Jurkat, Clone E6-1 (cell line): Measurements from ENCODE around the gene SHC2.
"Not testable (repeated sequence)": the region's sequence is repeated elsewhere in the genome, so short reads cannot be mapped to it uniquely, and the experiment has no call there.

ENCODE experiments used
- DNase-seq: peaks from one replicate; pipeline ENCODE4 v3.0.0-alpha.2; 2011; ENCODE audit warnings: low read depth, low spot score
- H3K4me3 ChIP-seq: 2 replicates; pipeline ENCODE4 v1.5.1; 2011; ENCODE audit warnings: mild to moderate bottlenecking, low read length, control low read depth, moderate library complexity

SHC2 gene

GRCh38 chr19:455031-455705 lies 5.7 kb downstream of the SHC2 start:
- no peak for DNase-seq

GRCh38 chr19:453606-454005 lies 7.2 kb downstream of the SHC2 start:
- H3K4me3 ChIP-seq, result no peak overlapping the region
- DNase-seq, result no peak

More at GRCh38 chr19:455031-455705, 5.7 kb downstream of the SHC2 start:
- H3K4me3 ChIP-seq, result no peak overlapping the region

GRCh38 chr19:452829-453228 lies 8.0 kb downstream of the SHC2 start:
- H3K4me3 ChIP-seq, result no peak overlapping the region
- DNase-seq, result no peak

GRCh38 chr19:450912-451481 lies 9.8 kb downstream of the SHC2 start:
- not testable (repeated sequence) for DNase-seq, H3K4me3 ChIP-seq

GRCh38 chr19:449916-450315 lies 10.9 kb downstream of the SHC2 start:
- no peak for DNase-seq
- H3K4me3 ChIP-seq, result no peak overlapping the region

- no peak for DNase-seq
- no peak overlapping the region for H3K4me3 ChIP-seq
These were observed 12.8 kb downstream of the SHC2 start for GRCh38 chr19:447816-448560.

GRCh38 chr19:447064-447426 lies 13.8 kb downstream of the SHC2 start:
- DNase-seq, result no peak
- no peak overlapping the region for H3K4me3 ChIP-seq

- no peak for DNase-seq
- H3K4me3 ChIP-seq, result no peak overlapping the region
These were observed 16.1 kb downstream of the SHC2 start for GRCh38 chr19:444677-445210.

- DNase-seq, result no peak
- no peak overlapping the region for H3K4me3 ChIP-seq
These were observed 17.8 kb downstream of the SHC2 start for GRCh38 chr19:443005-443404.

- no peak overlapping the region for H3K4me3 ChIP-seq
- no peak for DNase-seq
These were observed 18.7 kb downstream of the SHC2 start for GRCh38 chr19:442085-442484.

GRCh38 chr19:441213-441836 lies 19.5 kb downstream of the SHC2 start:
- no peak overlapping the region for H3K4me3 ChIP-seq
- DNase-seq, result no peak

GRCh38 chr19:440391-441212 lies 20.2 kb downstream of the SHC2 start:
- H3K4me3 ChIP-seq, result no peak overlapping the region
- DNase-seq, result no peak

GRCh38 chr19:439167-439900 lies 21.5 kb downstream of the SHC2 start:
- no peak for DNase-seq
- no peak overlapping the region for H3K4me3 ChIP-seq

- no peak overlapping the region for H3K4me3 ChIP-seq
- no peak for DNase-seq
These were observed 22.3 kb downstream of the SHC2 start for GRCh38 chr19:438416-438958.

- H3K4me3 ChIP-seq, result no peak overlapping the region
These were observed 23.8 kb downstream of the SHC2 start for GRCh38 chr19:437041-437440.

GRCh38 chr19:436413-436950 lies 24.4 kb downstream of the SHC2 start:
- H3K4me3 ChIP-seq, result no peak overlapping the region
- no peak for DNase-seq

More at GRCh38 chr19:437041-437440, 23.8 kb downstream of the SHC2 start:
- DNase-seq, result no peak

- DNase-seq, result no peak
These were observed 25.0 kb downstream of the SHC2 start for GRCh38 chr19:435707-436412.

More at GRCh38 chr19:435707-436412, 25.0 kb downstream of the SHC2 start:
- H3K4me3 ChIP-seq, result no peak overlapping the region
